ENCODE measurements around the gene DUOX2.
"Not testable (repeated sequence)": the region's sequence is repeated elsewhere in the genome, so short reads cannot be mapped to it uniquely, and the experiment has no call there.

DNA sequence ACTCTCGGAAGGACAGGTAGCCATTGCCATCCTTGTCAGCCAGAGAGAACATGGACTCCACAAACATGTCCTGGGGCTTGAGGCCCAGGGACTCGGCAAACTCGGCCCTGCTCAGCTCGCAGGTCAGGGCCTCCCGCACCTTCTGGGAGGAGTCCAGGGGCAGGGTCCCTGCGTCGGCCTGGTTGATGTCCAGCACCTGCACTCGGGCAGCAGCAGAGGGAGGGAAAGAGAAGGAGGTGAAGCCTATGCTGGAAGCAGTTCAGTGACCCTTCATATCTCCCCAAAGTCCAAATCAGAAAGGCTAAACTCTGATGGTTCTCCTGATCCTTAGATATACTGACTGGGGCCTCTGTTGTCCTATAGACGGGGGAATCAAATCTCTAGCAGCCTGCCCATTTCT lies 9.8 kb downstream of the DUOX2 start:
- TF ChIP-seq, protein P1, sequence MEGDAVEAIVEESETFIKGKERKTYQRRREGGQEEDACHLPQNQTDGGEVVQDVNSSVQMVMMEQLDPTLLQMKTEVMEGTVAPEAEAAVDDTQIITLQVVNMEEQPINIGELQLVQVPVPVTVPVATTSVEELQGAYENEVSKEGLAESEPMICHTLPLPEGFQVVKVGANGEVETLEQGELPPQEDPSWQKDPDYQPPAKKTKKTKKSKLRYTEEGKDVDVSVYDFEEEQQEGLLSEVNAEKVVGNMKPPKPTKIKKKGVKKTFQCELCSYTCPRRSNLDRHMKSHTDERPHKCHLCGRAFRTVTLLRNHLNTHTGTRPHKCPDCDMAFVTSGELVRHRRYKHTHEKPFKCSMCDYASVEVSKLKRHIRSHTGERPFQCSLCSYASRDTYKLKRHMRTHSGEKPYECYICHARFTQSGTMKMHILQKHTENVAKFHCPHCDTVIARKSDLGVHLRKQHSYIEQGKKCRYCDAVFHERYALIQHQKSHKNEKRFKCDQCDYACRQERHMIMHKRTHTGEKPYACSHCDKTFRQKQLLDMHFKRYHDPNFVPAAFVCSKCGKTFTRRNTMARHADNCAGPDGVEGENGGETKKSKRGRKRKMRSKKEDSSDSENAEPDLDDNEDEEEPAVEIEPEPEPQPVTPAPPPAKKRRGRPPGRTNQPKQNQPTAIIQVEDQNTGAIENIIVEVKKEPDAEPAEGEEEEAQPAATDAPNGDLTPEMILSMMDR (conservative IDR thresholded peaks at IDR 0.05; ENCODE audit: low read depth in 2 of 2): not testable (repeated sequence)
- TF ChIP-seq CREB1 (CRISPR knock-in tag; IDR thresholded peaks at IDR 0.05; ENCODE audit: low read depth); NANOG (IDR thresholded peaks at IDR 0.05; ENCODE audit: borderline replicate concordance); EZH2 (IDR thresholded peaks at IDR 0.05; ENCODE audit: low read depth, unreplicated experiment); POLR2AphosphoS5 (IDR thresholded peaks at IDR 0.05; ENCODE audit: low read depth): not testable (repeated sequence)
- TF ChIP-seq, protein P2, sequence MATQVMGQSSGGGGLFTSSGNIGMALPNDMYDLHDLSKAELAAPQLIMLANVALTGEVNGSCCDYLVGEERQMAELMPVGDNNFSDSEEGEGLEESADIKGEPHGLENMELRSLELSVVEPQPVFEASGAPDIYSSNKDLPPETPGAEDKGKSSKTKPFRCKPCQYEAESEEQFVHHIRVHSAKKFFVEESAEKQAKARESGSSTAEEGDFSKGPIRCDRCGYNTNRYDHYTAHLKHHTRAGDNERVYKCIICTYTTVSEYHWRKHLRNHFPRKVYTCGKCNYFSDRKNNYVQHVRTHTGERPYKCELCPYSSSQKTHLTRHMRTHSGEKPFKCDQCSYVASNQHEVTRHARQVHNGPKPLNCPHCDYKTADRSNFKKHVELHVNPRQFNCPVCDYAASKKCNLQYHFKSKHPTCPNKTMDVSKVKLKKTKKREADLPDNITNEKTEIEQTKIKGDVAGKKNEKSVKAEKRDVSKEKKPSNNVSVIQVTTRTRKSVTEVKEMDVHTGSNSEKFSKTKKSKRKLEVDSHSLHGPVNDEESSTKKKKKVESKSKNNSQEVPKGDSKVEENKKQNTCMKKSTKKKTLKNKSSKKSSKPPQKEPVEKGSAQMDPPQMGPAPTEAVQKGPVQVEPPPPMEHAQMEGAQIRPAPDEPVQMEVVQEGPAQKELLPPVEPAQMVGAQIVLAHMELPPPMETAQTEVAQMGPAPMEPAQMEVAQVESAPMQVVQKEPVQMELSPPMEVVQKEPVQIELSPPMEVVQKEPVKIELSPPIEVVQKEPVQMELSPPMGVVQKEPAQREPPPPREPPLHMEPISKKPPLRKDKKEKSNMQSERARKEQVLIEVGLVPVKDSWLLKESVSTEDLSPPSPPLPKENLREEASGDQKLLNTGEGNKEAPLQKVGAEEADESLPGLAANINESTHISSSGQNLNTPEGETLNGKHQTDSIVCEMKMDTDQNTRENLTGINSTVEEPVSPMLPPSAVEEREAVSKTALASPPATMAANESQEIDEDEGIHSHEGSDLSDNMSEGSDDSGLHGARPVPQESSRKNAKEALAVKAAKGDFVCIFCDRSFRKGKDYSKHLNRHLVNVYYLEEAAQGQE (IDR thresholded peaks at IDR 0.05; ENCODE audit: unreplicated experiment): not testable (repeated sequence)
